ENCODE results near the gene TMCO1.
A peak's percentile ranks its signal among the peaks of the same experiment; 100 is the strongest.
"Not testable (repeated sequence)": the region's sequence is repeated elsewhere in the genome, so short reads cannot be mapped to it uniquely, and the experiment has no call there.

TMCO1 gene, protein sequence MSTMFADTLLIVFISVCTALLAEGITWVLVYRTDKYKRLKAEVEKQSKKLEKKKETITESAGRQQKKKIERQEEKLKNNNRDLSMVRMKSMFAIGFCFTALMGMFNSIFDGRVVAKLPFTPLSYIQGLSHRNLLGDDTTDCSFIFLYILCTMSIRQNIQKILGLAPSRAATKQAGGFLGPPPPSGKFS

GRCh38 chr1:165768513-165769394 is at the start of gene TMCO1:
Gene TMCO1 (minus strand): TSS chr1:165768868. CDS start chr1:165768751, 117 bp downstream.
- peak; percentile 94 to 100 (median 99) for DNase-seq

DNA sequence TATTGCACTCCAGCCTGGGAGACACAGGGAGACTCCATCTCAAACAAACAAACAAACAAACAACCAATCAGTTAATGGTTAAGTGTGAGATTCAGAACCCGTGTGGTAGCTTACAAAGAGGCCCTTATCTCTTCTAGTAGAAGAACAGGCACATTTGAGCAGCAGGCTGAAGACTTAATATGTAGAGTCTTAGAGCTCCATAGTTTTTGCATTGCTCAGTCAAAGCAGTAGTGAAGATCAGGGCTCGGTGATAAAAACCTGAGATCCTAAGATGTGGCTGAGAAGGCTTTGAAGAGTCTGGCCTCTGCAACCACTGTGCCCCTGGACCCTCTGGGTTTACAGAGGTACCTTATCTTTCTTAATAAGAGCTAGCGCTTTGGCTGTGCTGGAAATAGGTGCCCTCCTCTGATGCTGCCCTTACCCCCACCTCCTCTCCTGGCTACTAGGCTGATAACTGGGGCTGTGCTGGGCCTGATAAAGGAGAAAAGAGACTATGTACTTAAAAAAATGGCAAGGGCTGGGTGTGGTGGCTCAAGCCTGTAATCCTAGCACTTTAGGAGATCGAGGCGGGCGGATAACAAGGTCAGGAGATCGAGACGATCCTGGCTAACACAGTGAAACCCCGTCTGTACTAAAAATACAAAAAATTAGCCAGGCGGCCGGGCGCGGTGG is 48.3 kb upstream of the TMCO1 start:
- DNase-seq = no peak

GRCh38 chr1:165816157-165816556 is 47.5 kb upstream of the TMCO1 start:
- no peak for DNase-seq

GRCh38 chr1:165815725-165816124 is 47.1 kb upstream of the TMCO1 start:
- no peak for DNase-seq

- peak in 1 of 3 experiments; percentile 15 for DNase-seq
Measured at GRCh38 chr1:165807613-165808012, 38.9 kb upstream of the TMCO1 start.

DNA sequence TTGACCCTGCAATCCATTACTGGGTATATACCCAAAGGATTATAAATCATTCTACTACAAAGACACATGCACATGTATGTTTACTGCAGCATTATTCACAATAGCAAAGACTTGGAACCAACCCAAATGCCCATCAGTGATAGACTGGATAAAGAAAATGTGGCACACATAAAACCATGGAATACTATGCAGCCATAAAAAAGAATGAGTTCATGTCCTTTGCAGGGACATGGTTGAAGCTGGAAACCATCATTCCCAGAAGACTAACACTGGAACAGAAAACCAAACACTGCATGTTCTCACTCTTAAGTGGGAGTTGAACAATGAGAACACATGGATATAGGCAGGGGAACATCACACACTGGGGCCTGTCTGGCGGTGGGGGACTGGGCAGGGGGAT is 35.8 kb upstream of the TMCO1 start:
- not testable (repeated sequence) for DNase-seq

- DNase-seq = peak in 1 of 3 experiments; percentile 12
Measured at GRCh38 chr1:165799387-165799786, 30.7 kb upstream of the TMCO1 start.

GRCh38 chr1:165795894-165796293 is 27.2 kb upstream of the TMCO1 start:
- DNase-seq = no peak

- no peak for DNase-seq
Measured at GRCh38 chr1:165793951-165794350, 25.3 kb upstream of the TMCO1 start.

- no peak for DNase-seq
Measured at GRCh38 chr1:165787741-165788140, 19.1 kb upstream of the TMCO1 start.

DNA sequence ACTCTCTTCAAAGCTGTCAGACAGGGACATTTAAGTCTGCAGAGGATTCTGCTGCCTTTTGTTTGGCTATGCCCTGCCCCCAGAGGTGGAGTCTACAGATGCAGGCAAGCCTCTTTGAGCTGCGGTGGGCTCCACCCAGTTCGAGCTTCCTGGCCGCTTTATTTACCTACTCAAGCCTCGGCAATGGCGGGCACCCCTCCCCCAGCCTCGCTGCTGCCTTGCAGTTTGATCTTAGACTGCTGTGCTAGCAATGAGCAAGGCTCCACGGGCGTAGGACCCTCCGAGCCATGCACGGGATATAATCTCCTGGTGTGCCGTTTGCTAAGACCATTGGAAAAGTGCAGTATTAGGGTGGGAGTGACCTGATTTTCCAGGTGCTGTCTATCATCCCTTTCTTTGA is 14.9 kb upstream of the TMCO1 start:
- not testable (repeated sequence) for DNase-seq

GRCh38 chr1:165778197-165778596 is 9.5 kb upstream of the TMCO1 start:
- DNase-seq = not testable (repeated sequence)

DNA sequence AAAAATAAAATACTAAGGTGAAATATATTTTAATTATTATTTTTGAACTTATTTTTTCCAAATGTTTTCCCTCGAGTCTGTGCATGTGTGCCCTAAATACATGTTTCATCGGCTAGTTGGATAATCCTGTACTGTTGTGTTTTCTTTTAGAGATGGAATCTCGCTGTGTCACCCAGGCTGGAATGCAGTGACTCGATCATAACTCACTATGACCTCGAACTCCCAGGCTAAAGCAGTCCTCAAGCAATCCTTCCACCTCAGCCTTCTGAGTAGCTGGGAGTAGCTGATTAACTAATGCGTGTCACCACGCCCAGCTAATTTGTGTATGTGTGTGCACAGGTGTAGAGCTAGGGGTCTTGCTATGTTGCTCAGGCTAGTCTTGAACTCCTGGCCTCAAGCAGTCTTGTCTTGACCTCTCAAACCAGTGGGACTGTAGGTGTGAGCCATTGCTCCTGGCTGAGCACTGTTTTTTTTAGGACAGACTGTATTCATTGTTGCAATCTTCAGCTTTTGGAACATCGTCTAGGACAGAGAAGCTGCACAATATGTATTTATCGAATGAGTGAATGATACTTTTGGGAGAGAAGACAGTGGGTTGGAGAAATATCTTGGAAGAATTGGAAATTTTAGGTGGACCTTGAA is 4.8 kb upstream of the TMCO1 start:
- no peak for DNase-seq

- DNase-seq = no peak
Measured at GRCh38 chr1:165772739-165773138, 4.1 kb upstream of the TMCO1 start.

GRCh38 chr1:165764277-165764676 is 4.4 kb downstream of the TMCO1 start:
- no peak for DNase-seq

DNA sequence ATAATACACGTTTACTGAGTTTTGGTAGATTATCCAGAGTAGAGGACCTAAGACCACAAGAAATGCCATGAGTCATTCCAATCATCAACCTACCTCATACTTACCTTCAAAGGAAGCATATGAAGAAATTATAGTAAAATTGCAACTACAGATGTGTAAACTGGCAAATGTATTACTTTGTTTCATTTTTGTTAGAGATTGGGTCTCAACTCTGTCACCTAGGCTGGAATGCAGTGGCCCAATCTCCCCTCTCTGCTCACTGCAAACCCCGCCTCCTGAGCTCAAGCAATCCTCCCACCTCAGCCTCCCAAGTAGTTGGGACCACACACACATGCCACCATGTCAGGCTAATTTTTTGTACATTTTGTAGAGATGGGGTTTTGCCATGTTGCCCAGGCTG is 5.2 kb downstream of the TMCO1 start:
- DNase-seq = no peak

DNA sequence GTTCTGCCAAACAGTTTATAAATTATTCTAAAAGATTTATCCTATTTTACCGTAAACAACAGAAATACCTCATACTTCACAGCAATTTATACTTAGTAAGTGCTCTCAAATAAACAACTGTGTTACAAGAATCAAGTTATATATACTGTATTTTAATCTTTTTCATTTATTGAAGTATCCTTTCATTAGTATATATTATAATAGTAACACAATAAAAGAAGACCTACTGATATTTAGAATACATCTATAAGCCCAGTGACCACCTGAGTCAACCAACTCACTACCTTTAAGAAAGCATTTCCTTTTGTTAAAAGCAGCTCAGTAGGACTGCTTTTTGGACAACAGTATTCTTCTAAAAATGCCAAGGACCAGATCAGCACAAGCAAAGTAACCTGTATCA is 5.9 kb downstream of the TMCO1 start:
- no peak for DNase-seq

DNA sequence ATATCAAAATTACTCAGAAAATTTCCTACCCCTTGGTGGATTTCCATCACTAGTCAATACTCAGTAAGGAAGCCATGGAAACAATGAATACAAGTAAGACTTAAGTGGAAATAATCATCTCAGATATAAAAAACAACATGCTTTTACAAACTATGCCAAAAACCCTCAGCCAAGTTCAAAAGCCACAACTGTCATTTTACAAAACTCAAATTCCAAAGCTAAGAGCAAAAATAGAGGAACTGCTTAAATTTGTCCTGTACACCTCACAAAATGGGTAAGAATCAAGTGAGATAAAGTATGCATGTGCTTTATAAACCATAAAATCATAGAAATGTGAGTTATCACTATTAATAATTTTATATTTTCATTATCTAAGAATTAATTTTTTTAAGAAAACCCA is 9.6 kb downstream of the TMCO1 start:
- DNase-seq = no peak

DNA sequence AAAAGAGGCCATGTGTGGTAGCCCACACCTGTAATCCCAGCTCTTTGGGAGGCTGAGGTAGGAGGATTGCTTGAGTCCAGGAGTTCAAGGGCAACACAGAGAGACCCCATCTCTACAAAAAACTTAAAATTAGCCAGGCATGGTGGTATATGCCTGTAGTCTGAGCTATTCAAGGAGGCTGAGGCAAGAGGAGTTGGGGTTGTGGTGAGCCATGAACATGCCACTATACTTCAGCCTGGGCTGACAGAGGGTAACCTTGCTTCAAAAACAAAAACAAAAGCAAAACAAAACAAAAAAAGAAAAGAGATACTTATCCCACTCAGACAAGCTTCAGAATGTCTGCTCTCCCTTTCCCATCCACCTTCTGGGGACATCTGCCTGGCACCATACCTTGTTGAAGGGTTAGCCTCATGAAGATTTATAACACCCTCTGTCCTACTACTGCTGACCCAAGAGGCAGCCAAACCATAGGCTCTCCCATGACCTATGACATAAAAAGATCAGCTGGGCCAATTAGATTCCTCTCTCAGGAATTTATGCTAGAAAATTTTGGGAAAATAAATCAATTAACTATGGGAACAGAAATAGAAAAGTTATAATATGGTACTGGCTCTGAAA is 13.2 kb downstream of the TMCO1 start:
- DNase-seq = no peak

GRCh38 chr1:165753934-165754333 is 14.7 kb downstream of the TMCO1 start:
- no peak for DNase-seq

GRCh38 chr1:165748550-165748949 is 20.1 kb downstream of the TMCO1 start:
- no peak for DNase-seq

GRCh38 chr1:165747632-165748447 is 20.8 kb downstream of the TMCO1 start:
- no peak for DNase-seq
